ENCODE results near the gene FZR1.

The FZR1 gene

DNA sequence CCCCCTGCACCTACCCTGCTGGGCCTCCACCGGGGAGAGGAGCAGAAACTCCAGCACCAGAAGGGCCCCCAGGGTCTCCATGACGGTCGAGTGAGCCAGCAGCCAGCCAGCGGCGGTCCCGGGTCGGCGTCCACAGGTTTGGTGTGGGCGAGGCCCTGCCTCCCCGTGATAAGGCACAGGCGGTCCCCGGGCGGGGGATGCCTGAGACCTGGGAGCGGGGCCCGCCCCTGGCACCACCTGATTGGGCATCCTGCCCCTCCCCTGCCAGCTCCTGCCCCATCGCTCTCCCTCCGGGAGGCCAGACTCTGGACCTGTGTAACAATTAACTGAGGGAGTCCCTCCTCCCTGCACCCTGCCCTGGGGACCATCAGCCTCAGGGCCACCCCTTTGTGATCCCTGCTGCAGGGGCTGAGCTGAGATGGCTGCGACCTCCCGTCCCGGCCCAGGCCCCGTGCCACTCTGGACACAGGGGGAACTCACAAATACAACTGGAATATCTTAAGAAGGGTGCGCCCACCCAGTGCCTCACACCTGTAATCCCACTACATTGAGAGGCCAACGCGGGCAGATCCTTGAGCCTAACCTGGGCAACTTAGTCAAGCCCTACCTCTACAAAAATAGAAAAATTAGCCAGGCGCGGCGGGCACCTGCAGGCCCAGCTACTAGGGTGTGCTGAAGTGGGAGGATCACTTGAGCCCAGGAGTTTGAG is 25.6 kb upstream of the FZR1 start, which contains the start of gene SMIM24:
TSS of gene SMIM24 (minus strand) at position 143 of the 709 bp plus-strand sequence. CDS start at position 81, 62 bp downstream.
- TF ChIP-seq, protein P1, sequence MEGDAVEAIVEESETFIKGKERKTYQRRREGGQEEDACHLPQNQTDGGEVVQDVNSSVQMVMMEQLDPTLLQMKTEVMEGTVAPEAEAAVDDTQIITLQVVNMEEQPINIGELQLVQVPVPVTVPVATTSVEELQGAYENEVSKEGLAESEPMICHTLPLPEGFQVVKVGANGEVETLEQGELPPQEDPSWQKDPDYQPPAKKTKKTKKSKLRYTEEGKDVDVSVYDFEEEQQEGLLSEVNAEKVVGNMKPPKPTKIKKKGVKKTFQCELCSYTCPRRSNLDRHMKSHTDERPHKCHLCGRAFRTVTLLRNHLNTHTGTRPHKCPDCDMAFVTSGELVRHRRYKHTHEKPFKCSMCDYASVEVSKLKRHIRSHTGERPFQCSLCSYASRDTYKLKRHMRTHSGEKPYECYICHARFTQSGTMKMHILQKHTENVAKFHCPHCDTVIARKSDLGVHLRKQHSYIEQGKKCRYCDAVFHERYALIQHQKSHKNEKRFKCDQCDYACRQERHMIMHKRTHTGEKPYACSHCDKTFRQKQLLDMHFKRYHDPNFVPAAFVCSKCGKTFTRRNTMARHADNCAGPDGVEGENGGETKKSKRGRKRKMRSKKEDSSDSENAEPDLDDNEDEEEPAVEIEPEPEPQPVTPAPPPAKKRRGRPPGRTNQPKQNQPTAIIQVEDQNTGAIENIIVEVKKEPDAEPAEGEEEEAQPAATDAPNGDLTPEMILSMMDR (IDR thresholded peaks at IDR 0.05) = no peak
- TF ChIP-seq ZFX (IDR thresholded peaks at IDR 0.05; ENCODE audit: borderline replicate concordance) = no peak

DNA sequence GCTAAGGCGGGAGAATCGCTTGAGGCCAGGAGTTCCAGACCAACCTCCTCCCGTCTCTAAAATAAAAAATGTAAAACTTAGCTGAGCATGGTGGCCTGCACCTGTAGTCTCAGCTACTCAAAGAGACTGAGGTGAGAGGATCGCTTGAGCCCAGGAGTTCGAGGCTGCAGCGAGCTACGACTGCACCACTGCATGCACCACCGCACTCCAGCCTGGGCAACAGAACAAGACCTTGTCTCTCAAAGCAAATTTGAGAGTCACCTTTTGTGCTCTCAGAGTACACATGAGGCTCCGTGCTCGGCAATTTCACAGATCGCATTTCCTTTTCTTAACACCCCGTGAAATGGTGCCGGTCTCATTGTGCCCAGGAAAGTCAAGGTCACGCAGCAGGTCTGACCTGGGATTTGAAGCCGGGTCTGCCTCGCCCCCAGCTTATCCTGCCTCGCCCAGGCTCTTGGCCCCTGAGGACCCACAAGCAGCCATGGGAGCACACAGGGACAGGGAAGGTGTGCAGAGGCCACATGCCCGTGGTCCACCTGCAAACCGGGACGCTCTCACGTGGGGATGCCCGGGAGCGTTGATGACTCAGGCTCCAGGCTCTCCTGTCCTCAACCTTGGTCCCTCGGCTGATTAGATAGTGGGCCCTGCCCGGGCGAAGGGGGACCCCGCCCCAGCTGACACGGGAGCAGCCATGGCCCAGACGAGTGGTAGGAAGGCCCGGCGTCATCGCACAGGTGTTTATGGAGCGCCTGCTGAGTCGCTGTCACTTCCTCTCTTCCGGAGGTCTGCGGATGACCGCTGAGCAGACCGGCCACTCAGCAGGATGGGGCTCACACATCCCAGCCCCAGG is 24.6 kb upstream of the FZR1 start:
- TF ChIP-seq, protein P1 (IDR thresholded peaks at IDR 0.05) = no peak
- TF ChIP-seq ZFX (IDR thresholded peaks at IDR 0.05; ENCODE audit: borderline replicate concordance) = no peak
- H3K27ac ChIP-seq = no peak overlapping the region

More for the DNA sequence above, 25.6 kb upstream of the FZR1 start, which contains the start of gene SMIM24:
- H3K27ac ChIP-seq = no peak within 1 kb of the TSS

DNA sequence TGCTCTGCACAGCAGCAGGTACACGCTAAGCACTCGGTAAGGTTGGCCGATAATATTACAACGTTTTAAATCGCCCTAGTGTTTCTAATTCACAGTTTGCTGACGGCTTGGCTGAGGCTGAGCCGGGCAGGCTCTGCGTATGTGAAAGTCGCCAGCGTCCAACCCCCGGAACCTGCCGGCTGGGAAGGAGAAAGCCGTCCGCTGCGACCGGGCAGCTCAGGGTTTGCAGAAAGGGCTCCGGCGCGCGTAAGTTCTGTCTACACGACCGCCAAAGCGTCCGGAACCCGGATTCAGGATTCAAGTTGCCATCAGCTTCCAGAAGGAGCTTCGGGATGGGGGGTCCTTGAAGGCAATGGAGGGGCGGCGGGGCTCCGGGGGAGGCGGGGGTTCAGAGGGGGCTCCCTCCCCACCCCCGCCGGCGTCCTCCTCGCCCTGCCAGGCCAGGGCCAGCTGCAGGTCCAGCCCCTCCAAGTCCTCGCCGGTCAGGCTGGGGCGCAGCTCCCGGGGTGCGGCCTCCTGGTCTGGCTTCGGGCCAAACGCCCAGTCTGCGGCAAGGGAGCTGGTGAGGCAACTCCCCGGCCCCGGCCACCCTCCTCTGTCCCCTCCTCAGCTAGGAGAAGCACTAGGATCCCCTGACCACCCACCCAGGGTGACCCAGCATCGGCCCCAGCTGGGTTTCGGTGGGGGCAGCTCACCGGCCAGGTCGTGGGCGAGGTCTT is 23.4 kb upstream of the FZR1 start:
- TF ChIP-seq ZFX (IDR thresholded peaks at IDR 0.05; ENCODE audit: borderline replicate concordance) = no peak
- TF ChIP-seq, protein P1 (IDR thresholded peaks at IDR 0.05) = no peak
- H3K27ac ChIP-seq = no peak overlapping the region

DNA sequence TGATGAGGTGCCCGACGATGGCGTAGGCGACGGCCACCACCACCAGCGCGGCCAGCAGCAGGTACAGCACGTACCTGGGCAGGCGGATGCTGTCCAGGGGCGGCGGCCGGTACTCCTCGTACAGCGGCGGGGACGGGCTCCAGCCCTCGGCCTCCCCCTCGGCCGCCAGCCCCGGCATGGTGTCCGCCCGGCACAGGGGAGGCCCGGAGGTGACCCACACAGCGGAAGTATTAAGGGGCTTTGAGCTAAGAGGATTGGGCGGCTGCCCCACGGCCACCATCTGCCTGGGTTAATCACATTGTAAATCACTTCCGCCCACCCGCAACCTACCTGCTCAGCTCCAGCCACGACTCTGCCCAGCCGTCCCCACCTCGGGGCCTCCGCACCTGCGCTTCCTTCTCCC is 22.9 kb upstream of the FZR1 start, which contains the start of gene SMIM44:
TSS of gene SMIM44 (minus strand) at position 216 of the 403 bp plus-strand sequence. CDS start at position 178, 38 bp downstream.
- no peak within 1 kb of the TSS for H3K27ac ChIP-seq

DNA sequence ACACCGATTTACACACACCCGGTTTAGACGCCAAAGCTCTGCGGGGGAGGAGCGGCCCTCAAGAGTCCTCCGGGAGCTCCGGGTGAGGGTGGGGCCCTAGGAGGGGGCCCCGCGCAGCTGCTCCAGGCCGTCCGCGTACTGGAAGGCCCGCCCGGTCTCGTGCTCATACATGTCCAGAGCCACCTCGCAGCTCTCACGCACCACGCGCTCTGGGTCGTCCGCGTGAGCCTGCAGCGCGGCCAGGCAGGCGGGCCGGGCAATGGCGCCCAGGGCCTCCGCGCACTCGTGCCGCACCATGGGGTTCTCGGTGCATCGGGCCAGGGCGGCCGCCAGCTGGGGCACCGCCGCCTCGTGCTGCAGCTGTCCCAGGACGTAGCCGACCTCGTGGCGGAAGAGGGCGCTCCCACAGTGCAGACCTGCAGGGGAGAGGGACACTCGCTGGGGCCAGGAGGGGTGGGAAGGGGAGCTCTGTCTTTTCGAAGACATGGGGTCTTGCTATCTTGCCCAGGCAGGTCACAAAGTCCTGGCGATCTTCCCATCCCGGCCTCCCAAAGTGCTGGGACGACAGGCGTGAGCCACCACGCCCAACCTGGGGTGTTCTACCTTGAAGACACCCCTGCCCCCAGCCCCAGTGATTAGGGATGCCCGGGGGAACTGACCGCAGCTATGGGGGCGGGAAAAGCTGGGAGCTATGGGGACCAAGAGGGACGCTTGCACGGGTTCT is 14.6 kb upstream of the FZR1 start:
- TF ChIP-seq, protein P1 (IDR thresholded peaks at IDR 0.05) = no peak
- no peak for TF ChIP-seq ZFX (IDR thresholded peaks at IDR 0.05; ENCODE audit: borderline replicate concordance)
- H3K27ac ChIP-seq = no peak overlapping the region

More for the DNA sequence above, 22.9 kb upstream of the FZR1 start, which contains the start of gene SMIM44:
- no peak for TF ChIP-seq ZFX (IDR thresholded peaks at IDR 0.05; ENCODE audit: borderline replicate concordance)
- TF ChIP-seq, protein P1 (IDR thresholded peaks at IDR 0.05) = no peak

DNA sequence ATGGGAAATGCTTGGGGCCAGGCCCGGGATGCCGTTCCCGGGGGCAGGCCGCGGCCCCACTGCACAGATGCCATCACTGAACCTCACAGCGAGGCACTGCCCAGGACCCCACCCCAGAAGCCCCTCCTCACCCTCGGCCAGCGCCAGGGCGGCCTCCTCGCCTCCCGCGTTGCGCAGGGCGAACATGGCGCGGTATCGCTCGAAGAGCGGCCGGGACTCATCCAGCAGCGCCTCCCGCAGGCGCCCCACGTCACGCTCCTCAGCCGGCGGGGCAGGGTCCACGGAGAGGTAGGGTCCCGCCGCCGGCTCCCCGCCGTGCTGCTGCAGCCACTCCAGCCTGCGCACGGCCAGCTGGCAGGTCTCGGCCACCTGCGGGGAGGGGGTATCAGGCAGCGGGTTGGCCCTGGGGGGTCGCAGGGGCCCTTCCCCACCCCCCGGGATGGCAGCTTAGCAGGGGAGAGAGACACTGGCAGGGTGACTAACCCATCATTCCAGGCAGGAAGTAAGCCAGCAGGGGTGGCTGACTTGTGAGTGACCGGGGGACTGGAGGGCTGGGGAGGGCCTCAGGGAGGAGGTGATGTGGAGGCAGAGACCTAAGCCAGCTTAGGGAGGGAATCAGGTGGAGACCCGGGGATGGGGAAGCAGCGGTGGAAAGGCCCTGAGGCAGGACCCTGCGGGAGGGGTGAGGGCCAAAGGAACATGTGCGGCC is 13.8 kb upstream of the FZR1 start:
- no peak for TF ChIP-seq ZFX (IDR thresholded peaks at IDR 0.05; ENCODE audit: borderline replicate concordance)
- TF ChIP-seq, protein P1 (IDR thresholded peaks at IDR 0.05) = no peak
- H3K27ac ChIP-seq = no peak overlapping the region
